ENCODE results near the gene BLVRA.

- no peak for TF ChIP-seq CTCF (conservative IDR thresholded peaks at IDR 0.05; ENCODE audit: low read depth, low read length)
- TF ChIP-seq EZH2 (IDR thresholded peaks at IDR 0.05; ENCODE audit: low read length, unreplicated experiment) = no peak
Observed at GRCh38 chr7:43838201-43838658, 79.8 kb downstream of the BLVRA start.
